SW 1271 (cell line): ENCODE measurements around the gene SLC38A3.
A peak's percentile ranks its signal among the peaks of the same experiment; 100 is the strongest.
"Not testable (repeated sequence)": the region's sequence is repeated elsewhere in the genome, so short reads cannot be mapped to it uniquely, and the experiment has no call there.

Experiments used
- DNase-seq, 2 experiments: peaks; one replicate each; lab custom pipeline; 2025; lab: John Stamatoyannopoulos, UW

SLC38A3 gene

GRCh38 chr3:50210510-50211367, 5.7 kb downstream of the SLC38A3 start:
- no peak for DNase-seq

DNA sequence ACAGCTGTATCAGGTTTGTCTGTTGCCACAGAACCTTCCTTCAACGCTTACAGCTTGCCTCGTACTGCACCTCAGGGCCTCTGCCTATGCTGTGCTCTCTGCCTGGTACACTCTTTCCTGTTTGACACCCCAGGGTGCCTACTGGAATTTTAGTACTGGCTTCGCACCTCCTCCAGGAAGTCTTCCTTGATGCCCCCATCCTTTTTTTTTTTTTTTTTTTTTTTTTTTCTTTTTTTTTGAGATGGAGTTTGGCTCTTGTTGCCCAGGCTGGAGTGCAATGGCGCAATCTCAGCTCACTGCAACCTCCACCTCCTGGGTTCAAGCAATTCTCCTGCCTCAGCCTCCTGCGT, 6.3 kb downstream of the SLC38A3 start:
- DNase-seq: not testable (repeated sequence)

DNA sequence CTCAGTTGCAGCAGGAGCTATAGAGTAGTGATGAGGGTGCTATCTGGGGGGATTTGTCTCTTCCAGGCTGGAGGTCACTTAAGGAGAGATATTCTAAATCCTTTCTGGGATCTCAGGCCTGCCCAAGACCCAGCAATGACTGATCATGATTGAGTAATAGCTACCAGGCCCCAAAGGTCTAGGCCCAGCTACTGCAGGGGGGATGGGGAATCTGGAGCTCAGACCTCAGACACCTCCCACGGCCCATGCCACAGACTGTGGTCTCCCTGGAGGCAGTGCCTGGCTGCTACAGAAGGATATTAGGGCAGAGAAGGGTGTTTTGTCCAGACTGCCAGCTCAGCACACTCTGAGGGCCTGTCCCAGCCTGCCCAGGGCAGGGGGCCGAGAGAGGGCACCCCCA, 6.9 kb downstream of the SLC38A3 start:
- no peak for DNase-seq

DNA sequence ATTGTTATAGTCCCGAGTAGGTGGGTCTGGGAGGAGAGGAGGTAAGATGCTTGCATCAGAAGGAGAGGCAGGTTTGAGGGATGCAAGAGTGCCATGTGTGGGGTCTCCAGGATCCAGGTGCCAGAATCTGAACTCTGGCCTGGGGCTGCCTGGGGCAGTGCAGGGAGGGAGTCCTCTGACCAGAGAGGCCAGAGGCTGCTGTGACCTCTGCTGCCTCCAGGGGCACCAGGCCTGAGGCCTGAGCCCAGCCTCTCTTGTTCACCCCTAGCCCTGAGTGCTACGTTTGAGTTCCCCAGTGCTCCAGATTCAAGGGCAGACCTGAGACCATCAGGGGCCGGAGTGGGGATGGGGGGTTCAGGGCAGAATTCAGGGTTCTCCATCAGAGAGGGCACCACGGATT, 7.4 kb downstream of the SLC38A3 start:
- no peak for DNase-seq

- no peak for DNase-seq
Measured at GRCh38 chr3:50212971-50213370, 7.9 kb downstream of the SLC38A3 start.

DNA sequence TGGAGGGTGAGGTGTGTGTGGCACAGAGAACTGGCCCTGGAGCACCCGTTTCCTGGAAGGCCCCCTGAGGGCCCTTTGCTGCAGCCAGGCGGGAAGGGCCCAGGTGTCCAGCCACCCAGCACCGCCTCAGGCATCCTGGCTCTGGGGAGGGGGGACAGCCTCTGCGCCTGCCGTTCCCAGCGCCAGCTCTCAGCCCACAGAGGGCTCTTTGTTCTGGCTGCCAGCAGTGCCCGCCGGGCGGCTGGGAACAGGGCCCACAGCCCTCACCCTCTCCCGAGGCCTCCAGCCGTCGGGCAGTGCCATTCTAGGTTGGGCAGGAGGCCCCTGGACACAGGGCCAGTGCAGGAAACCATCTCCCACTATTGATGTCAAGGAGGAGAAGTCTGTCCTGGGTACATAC, 8.3 kb downstream of the SLC38A3 start:
- no peak for DNase-seq

DNA sequence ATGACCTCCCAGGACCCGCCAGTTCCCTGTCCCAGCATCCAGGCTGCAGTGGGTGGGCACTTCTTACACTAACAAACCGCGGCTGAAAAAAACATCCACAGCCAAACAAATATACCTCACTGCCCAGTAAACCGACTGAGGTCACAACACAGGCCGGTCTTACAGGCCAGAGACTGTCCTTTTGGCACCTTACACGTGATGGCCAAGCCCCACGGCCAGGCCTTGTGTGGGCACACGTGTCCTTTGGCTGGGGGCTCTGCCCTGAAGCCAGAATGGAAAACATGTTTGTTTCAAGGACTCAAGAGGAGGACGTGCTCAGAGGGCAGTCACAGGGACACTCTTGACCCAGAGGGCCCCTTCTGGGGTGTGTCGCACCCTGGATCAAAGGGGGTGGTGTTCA, 9.8 kb downstream of the SLC38A3 start:
- no peak for DNase-seq

DNA sequence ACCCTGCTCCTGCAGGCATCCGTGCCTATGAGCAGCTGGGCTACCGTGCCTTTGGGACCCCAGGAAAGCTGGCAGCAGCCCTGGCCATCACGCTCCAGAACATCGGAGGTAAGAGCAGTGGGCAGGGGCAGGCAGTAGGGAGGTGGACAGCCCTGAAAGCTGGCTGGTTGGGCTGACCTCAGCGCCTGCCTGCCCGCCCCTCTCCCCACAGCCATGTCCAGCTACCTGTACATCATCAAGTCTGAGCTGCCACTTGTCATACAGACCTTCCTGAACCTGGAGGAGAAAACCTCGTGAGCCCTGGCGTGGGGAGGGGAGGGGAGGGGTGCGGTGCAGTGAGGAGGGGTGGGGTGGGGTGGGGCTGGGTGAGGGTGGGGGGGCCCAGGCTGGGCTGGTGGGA, 10.5 kb downstream of the SLC38A3 start:
- DNase-seq: no peak

DNA sequence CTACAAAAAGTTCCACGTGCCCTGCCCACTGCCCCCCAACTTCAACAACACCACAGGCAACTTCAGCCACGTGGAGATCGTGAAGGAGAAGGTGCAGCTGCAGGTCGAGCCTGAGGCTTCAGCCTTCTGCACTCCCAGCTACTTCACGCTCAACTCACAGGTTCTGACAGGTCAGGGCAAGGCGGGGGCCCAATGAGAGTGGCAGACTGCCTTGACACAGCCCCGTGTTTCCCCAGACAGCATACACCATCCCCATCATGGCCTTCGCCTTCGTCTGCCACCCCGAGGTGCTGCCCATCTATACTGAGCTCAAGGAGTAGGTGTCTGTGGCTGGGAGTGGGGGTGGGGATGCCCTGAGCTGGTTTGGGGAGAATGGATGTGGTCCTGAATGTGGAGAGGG, 12.6 kb downstream of the SLC38A3 start:
- no peak for DNase-seq

GRCh38 chr3:50218448-50218847, 13.4 kb downstream of the SLC38A3 start:
- no peak for DNase-seq

GRCh38 chr3:50219285-50219684, 14.2 kb downstream of the SLC38A3 start:
- no peak for DNase-seq

GRCh38 chr3:50220109-50220508, 15.0 kb downstream of the SLC38A3 start:
- no peak for DNase-seq

DNA sequence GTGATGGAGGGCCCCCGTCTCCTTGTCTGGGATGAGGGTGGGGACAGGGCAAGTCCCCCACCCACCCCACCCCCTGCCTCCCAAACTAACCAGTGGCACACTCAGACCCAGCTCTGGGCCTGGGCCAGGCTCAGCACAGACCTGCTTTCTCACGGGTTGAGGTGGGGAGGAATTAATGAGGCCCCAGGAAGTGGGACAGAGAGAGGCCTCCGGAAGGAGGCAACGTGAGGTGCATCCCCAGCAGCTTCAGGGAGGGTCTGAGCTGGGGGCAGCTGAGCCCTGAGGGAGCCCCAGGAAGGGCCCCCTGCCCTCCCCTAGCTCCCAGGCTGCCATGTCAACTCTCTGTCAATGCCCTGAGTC, 16.0 kb downstream of the SLC38A3 start:
- DNase-seq: no peak

DNA sequence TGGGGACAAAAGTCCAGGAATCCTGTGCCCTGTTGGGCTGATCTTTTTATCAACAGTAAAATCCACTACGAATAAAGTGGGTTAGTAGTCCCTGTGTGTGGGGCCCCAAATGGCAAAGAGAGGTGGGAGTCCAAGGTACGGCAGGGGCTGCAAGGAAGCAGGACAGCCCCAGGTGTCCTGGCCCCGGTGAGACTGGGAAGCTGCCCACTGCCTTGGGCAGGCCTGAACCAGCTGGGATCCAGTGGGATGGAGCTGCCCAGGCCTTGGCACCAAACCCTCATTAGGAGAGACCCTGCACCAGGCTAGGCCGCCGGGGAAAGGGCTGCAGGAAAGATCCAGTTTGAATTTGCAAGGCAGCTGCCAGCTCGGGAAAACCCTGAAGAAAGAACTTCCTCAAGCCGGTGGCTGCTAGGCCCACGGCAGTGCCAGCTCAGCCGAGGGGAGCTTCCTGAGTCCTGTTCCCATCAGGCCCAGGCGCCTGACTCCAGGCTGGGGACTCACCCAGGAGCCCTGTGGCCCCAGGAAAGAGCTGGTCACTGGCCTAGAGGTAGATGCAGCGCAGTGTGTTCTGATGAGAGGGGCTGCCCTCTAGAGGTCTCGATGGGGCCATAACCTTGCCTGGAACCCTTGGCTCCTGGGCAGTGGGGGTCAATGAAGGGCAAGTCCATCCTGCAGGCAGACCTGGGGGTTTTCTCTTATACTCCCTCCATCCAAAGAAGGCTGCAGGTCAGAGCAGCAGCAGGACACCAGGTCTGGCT, 16.5 kb downstream of the SLC38A3 start:
- no peak for DNase-seq

- DNase-seq: no peak
Measured at GRCh38 chr3:50222169-50222528, 17.1 kb downstream of the SLC38A3 start.

DNA sequence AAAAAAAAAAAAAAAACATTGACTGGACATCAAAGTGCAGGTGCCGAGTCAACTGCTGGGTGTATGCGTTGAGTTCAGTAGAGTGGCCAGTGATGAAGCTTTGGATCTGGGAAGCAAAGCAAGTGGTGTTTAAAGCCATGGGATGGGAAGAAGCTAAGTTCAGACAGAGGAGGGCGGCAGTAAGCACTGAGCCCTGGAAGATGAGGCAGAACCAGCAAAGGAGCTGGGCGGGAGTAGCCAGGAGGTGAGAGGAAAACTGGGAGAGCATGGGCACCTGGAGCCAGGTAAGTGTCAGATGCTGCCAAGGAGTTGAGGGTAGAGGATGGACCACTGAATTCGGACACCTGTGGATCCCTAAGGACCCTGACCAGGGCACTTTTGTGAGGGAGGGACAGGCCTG, 19.6 kb downstream of the SLC38A3 start:
- no peak for DNase-seq

DNA sequence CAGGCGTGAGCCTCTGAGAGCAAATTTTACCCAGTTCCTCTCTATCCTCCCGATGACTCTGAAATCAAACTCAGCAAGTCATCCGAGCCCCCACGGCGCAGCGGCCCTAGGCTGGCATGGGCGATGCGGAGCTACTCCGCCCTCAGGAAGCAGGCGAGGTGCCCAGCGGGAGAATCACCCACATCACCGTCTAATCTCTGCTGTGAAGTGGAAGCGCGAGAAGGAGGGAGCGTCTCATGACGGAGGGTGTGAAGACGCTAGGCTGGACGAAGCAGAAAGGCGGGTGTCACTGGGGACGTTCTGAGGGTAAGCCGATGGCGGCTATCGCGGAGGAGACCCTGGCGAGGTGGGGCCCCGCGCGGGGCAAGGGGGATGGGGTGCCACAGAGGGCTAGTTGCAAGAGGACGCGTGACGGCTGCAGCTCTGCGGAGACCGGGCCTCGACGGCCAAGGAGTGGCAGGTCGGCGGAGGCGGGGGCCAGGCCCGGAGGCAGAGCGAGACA, 21.9 kb downstream of the SLC38A3 start:
- no peak for DNase-seq

GRCh38 chr3:50227390-50228183, 22.5 kb downstream of the SLC38A3 start:
- peak; percentile 68 to 70 for DNase-seq

GRCh38 chr3:50228184-50228763, 23.2 kb downstream of the SLC38A3 start:
- not testable (repeated sequence) for DNase-seq

DNA sequence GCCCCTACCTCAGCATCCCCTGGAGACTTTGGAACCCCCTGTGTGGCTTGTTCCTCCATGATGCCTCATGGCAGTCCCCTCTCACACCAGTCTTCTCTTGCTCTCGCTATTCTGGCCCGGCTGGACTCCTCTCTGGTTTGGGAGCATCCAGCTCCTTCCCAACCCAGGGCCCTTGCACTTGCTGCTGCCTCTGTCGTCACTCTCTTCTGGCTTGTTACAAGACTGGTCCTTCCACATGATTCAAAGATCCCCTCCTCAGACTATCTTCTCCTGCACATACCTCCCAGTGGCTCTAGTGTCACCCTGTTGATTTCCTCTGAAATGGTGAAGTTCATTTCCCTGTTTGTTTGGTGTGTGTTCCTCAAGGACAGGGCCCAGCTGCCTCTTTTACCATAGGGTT, 24.4 kb downstream of the SLC38A3 start:
- DNase-seq: no peak

GRCh38 chr3:50230104-50230793, 25.2 kb downstream of the SLC38A3 start:
- DNase-seq: no peak

DNA sequence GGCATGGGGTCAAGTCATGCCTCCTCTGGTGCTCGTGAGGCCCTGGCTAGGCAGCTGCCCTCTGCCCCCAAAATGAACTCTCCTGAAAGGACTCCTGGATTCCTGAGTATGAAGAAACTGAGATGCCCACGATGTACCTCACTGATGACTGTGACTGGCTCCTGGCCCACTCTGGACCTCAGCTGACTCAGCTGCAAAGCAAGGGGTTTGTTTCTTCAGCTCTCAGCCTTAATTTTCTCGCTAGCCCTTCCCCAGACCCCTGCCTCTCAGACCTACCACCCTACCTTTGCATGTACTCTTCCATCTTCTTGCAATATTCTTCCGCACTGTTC, 25.7 kb downstream of the SLC38A3 start:
- DNase-seq: no peak
